ENCODE measurements around the gene IGSF10.
A peak's percentile ranks its signal among the peaks of the same experiment; 100 is the strongest.
"Not testable (repeated sequence)": the region's sequence is repeated elsewhere in the genome, so short reads cannot be mapped to it uniquely, and the experiment has no call there.

IGSF10 gene

GRCh38 chr3:151460774-151461450 lies at the start of gene IGSF10:
IGSF10 (minus strand) TSS chr3:151461061; CDS start chr3:151458709, 2,352 bp downstream.
- peak; percentile 27 for DNase-seq (ENCODE audit: low spot score)

GRCh38 chr3:151509468-151510135 lies 48.7 kb upstream of the IGSF10 start:
- DNase-seq (ENCODE audit: low spot score): not testable (repeated sequence)

GRCh38 chr3:151504606-151505005 lies 43.7 kb upstream of the IGSF10 start:
- DNase-seq (ENCODE audit: low spot score): no peak

GRCh38 chr3:151503074-151503473 lies 42.2 kb upstream of the IGSF10 start:
- no peak for DNase-seq (ENCODE audit: low spot score)

GRCh38 chr3:151501923-151502632 lies 41.2 kb upstream of the IGSF10 start:
- no peak for DNase-seq (ENCODE audit: low spot score)

- DNase-seq (ENCODE audit: low spot score): no peak
These were observed 40.5 kb upstream of the IGSF10 start for GRCh38 chr3:151501171-151501922.

- no peak for DNase-seq (ENCODE audit: low spot score)
These were observed 38.3 kb upstream of the IGSF10 start for GRCh38 chr3:151499168-151499567.

GRCh38 chr3:151491525-151491924 lies 30.7 kb upstream of the IGSF10 start:
- no peak for DNase-seq (ENCODE audit: low spot score)

- not testable (repeated sequence) for DNase-seq (ENCODE audit: low spot score)
These were observed 27.0 kb upstream of the IGSF10 start for GRCh38 chr3:151487833-151488232.

GRCh38 chr3:151483961-151484520 lies 23.2 kb upstream of the IGSF10 start:
- no peak for DNase-seq (ENCODE audit: low spot score)

- DNase-seq (ENCODE audit: low spot score): no peak
These were observed 22.6 kb upstream of the IGSF10 start for GRCh38 chr3:151483488-151483887.

GRCh38 chr3:151480492-151480891 lies 19.6 kb upstream of the IGSF10 start:
- no peak for DNase-seq (ENCODE audit: low spot score)

GRCh38 chr3:151479452-151479851 lies 18.6 kb upstream of the IGSF10 start:
- no peak for DNase-seq (ENCODE audit: low spot score)

- no peak for DNase-seq (ENCODE audit: low spot score)
These were observed 17.5 kb upstream of the IGSF10 start for GRCh38 chr3:151478335-151478697.

- DNase-seq (ENCODE audit: low spot score): no peak
These were observed 16.9 kb upstream of the IGSF10 start for GRCh38 chr3:151477591-151478334.

- DNase-seq (ENCODE audit: low spot score): no peak
These were observed 15.6 kb upstream of the IGSF10 start for GRCh38 chr3:151476344-151477018.

GRCh38 chr3:151468284-151468917 lies 7.5 kb upstream of the IGSF10 start:
- peak; percentile 55 for DNase-seq (ENCODE audit: low spot score)

GRCh38 chr3:151467069-151467468 lies 6.2 kb upstream of the IGSF10 start:
- no peak for DNase-seq (ENCODE audit: low spot score)

GRCh38 chr3:151462991-151463390 lies 2.1 kb upstream of the IGSF10 start:
- no peak for DNase-seq (ENCODE audit: low spot score)

GRCh38 chr3:151462278-151462780 lies 1.5 kb upstream of the IGSF10 start:
- no peak for DNase-seq (ENCODE audit: low spot score)
